ENCODE data around the gene CLOCK.

Gene CLOCK

GRCh38 chr4:55469979-55470378 is 76.7 kb downstream of the CLOCK start:
- no peak for DNase-seq

- no peak for DNase-seq
Observed at GRCh38 chr4:55468724-55469123, 78.0 kb downstream of the CLOCK start.

GRCh38 chr4:55466001-55466400 is 80.7 kb downstream of the CLOCK start:
- no peak for DNase-seq

- DNase-seq = no peak
Observed at GRCh38 chr4:55458611-55459010, 88.1 kb downstream of the CLOCK start.

- DNase-seq = no peak
Observed at GRCh38 chr4:55458164-55458563, 88.5 kb downstream of the CLOCK start.

- no peak for DNase-seq
Observed at GRCh38 chr4:55450566-55450965, 96.1 kb downstream of the CLOCK start.

GRCh38 chr4:55447831-55448230 is 98.9 kb downstream of the CLOCK start:
- peak; percentile 65 for DNase-seq

GRCh38 chr4:55447108-55447708 is 99.5 kb downstream of the CLOCK start:
- no peak for DNase-seq

GRCh38 chr4:55446578-55446922 is 100.2 kb downstream of the CLOCK start:
- DNase-seq = no peak

- DNase-seq = no peak
Observed at GRCh38 chr4:55445921-55446577, 100.7 kb downstream of the CLOCK start.

GRCh38 chr4:55444827-55445226 is 101.9 kb downstream of the CLOCK start:
- DNase-seq = no peak

- no peak for DNase-seq
Observed at GRCh38 chr4:55442541-55442940, 104.2 kb downstream of the CLOCK start.

GRCh38 chr4:55440786-55441185 is 105.9 kb downstream of the CLOCK start:
- DNase-seq = no peak

- no peak for DNase-seq
Observed at GRCh38 chr4:55439023-55439422, 107.7 kb downstream of the CLOCK start.

GRCh38 chr4:55438314-55438713 is 108.4 kb downstream of the CLOCK start:
- DNase-seq = no peak

GRCh38 chr4:55437823-55438222 is 108.9 kb downstream of the CLOCK start:
- no peak for DNase-seq

GRCh38 chr4:55437356-55437796 is 109.3 kb downstream of the CLOCK start:
- no peak for DNase-seq

- DNase-seq = no peak
Observed at GRCh38 chr4:55435141-55435841, 111.4 kb downstream of the CLOCK start.

GRCh38 chr4:55431710-55432336 is 114.9 kb downstream of the CLOCK start:
- no peak for DNase-seq

GRCh38 chr4:55424791-55425190 is 121.9 kb downstream of the CLOCK start:
- no peak for DNase-seq

GRCh38 chr4:55416176-55416575 is 130.5 kb downstream of the CLOCK start:
- no peak for DNase-seq

- DNase-seq = no peak
Observed at GRCh38 chr4:55411621-55412020, 135.1 kb downstream of the CLOCK start.

- no peak for DNase-seq
Observed at GRCh38 chr4:55410431-55410830, 136.3 kb downstream of the CLOCK start.
